NCI-H2227 (cell line): ENCODE results near the gene DAZAP2.

Experiments used
- DNase-seq: peaks from one replicate; lab custom pipeline; 2025; ENCODE audit not compliant: unreplicated experiment; lab: John Stamatoyannopoulos, UW

Gene DAZAP2

GRCh38 chr12:51238510-51239334, at the start of gene DAZAP2:
Gene DAZAP2 (plus strand): TSS chr12:51238826. CDS start chr12:51238908, 82 bp downstream.
- DNase-seq: peak; percentile 93

GRCh38 chr12:51189790-51190355, 48.8 kb upstream of the DAZAP2 start:
- DNase-seq: no peak

DNA sequence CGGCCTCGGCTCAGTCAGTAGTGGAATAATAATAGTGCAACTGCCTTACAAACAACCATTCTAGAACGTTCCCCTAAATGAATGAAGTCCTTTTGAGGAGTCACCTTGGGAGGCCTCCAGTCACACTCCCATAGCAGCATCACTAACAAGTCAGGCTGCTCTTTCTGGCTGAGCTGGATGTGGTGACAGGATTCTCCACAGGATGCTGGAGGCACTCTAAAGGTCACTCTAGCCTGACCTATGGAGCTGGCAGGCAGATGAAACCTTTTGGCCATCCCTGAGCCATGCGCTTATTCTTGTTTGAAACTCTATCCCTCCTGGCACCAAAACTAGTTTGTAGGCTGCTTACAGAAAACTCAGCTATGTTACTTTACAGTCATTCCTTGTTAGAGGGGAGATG, 47.8 kb upstream of the DAZAP2 start:
- DNase-seq: no peak

- no peak for DNase-seq
Observed at GRCh38 chr12:51191516-51192283, 46.9 kb upstream of the DAZAP2 start.

GRCh38 chr12:51192284-51192671, 46.3 kb upstream of the DAZAP2 start:
- no peak for DNase-seq

DNA sequence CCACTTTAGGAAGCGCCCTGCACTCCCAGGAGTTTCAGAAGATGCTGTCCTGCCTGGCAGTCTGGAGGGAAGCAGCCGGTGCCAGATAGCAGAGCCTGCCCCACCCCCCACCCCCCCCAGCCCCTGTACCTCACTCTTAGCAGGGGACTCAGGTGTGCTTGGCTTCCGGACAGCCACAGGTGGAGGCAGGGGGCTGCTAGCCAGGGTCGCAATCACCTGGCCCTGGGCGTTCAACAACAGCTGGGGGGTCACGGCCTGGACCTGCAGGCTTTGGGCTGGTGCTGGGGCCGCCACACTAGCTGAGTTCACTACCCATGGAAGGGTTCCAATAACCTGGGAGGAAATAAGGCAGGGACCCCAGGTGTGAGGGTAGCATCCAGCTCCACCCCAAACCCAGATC, 42.8 kb upstream of the DAZAP2 start:
- no peak for DNase-seq

DNA sequence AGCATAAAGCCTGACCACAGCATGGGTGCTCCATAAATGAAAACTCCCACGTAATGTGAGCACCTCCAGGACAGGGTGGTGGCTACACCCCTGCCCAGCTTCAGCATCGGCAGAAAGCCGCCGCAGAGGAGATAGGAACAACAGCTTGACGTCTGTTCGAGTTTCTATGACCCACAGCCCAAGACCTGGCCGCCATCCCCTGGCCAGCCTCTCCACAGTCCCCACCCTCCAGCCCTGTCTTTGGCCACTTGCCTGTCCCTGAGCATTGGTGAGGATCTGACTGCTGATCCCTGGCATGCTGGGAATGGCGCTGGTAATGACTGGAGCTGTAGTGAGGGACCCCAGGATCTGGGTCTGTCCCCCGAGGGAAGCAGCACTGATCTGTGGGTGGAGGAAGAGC, 42.1 kb upstream of the DAZAP2 start:
- no peak for DNase-seq

DNA sequence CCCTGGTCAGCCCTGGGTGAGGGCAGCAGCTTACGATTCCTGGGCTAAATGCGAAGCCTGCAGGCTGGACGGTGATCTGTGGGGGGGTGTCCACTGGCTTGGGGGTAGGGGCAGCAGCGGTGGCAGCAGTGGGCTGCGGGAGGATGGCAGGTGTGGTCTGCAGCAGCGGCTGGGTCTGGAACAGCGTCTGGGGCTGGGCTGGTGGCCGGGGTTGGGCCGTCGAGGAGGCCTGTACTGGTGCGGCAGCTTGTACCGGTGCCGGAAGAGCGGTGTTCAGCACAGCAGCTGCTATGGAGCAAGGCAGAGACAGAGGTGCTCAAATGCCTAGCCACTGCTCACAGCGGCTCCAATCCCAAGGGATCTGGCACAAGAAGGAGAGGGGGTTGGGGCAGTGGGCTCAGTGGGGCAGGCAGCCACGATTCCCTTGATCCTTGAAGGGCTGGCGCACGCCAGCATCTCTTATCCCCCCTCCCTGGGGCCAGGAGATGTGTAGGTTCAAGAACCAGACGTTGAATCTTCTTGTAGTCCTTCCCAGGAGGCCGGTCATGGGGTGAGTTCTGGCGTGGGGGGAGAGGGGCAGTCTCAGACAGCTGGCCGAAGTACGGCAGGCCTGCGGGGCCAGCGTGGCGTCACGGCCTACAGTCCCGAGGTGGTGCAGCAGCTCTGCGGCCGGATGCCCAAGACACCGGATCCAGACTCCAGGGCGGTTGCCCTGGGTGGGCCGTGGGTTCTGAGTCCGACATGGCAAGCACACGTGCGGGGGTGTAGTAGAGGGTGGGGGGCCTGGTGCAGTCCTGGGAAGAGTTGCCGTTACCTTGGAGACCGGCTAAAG, 40.7 kb upstream of the DAZAP2 start:
- DNase-seq: no peak

DNA sequence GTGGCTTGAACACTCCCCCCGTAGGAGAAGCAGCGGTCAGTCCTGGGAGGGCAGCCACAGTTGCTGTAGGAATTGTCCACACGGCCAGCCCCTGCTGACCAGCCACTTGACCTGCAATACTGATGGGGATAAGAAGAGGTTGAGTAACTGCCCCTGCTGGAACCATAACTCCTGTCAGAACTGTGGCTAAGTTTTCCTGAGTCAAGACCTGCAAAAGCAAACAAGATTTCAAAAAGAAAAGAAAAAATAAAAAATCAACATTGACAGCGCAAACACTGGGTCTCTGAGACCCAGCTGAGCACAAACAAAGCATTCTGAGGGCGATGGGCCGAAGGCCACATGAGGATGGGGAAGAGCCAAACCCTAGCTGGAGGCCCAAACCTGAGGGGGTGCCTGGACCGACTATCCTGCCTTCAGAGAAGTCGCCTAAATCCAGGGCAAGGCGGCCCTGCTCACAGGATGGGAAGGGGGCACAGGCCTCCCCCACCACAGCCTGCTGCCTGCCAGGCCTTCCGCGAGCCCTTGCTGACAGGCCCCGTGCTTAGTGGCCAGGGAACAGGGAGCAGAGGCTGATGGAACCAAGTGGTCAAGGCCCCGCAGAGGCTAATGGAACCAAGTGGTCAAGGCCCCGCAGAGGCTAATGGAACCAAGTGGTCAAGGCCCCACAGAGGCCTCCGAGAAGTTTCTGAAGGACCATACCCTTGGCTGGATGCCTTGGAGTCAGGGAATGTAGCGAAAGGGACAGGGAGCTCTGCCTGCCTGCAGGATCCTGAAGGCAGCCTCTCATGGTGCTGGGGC, 39.9 kb upstream of the DAZAP2 start:
- no peak for DNase-seq

GRCh38 chr12:51199366-51199945, 39.2 kb upstream of the DAZAP2 start:
- no peak for DNase-seq

DNA sequence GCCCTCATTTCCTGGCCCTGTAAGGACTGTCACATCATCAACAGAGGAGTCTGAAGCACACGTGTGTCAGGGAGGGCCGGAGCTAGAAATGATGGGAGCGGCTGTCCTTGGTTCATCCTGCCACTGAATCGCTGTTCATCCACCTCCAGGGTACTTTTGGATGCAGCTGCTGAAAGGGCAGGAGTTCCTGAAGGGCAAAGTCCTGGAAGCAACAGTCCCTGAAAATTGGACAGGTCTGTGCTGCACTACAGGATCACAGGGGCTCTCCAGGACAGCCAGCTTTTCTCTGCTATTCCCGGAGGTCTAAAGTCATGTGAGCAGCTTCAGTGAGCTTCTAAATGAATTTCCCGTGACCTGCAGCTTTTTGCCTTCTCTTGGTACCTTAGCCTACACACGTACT, 38.5 kb upstream of the DAZAP2 start:
- DNase-seq: no peak

- no peak for DNase-seq
Observed at GRCh38 chr12:51200806-51201205, 37.8 kb upstream of the DAZAP2 start.

DNA sequence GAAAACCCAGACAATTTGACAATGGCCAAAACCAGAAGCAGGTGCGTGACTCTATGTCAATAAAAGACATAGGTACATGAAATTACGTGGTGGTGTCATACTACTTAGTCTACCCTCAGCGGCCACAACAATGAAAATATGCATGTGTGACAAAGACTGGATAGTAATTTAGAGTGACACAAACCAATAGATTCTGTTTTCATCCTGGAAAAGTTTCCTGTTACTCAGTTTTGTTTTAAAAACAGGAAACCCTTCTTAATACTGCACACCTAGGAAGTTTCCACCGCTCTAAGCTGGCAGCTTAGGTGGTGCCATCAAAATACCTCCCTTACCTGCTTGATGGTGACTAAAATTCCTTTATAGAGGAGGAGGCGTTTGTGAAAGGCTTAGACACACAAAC, 35.9 kb upstream of the DAZAP2 start:
- DNase-seq: no peak

- no peak for DNase-seq
Observed at GRCh38 chr12:51205350-51205749, 33.3 kb upstream of the DAZAP2 start.

DNA sequence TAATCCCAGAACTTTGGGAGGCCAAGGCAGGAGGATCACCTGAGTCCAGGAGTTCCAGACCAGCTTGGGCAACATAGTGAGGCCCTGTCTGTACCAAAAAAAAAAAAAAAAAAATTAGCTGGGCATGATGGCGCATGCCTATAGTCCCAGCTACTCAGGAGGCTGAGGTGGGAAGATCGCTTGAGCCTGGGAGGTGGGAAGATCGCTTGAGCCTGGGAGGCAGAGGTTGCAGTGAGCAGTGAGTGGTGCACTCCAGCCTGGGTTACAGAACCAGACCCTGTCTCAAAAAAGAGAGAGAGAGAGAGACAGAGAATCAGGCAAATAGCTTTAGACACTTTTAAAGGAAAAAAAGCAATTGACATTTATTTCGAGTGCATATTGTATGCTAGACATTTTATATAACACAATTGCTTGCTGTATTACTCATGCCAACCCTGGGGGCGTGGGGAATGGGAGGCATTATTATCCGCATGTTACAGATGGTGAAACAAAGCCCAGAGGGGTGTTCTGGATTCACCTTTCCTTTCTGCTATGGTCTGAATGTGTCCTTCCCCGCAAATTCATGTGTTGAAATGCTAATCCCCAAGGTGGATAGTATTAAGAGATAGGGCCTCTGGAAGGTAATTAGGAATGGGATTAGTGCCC, 30.5 kb upstream of the DAZAP2 start:
- DNase-seq: no peak

GRCh38 chr12:51209259-51209658, 29.4 kb upstream of the DAZAP2 start:
- no peak for DNase-seq

GRCh38 chr12:51210690-51211395, 27.8 kb upstream of the DAZAP2 start:
- no peak for DNase-seq

DNA sequence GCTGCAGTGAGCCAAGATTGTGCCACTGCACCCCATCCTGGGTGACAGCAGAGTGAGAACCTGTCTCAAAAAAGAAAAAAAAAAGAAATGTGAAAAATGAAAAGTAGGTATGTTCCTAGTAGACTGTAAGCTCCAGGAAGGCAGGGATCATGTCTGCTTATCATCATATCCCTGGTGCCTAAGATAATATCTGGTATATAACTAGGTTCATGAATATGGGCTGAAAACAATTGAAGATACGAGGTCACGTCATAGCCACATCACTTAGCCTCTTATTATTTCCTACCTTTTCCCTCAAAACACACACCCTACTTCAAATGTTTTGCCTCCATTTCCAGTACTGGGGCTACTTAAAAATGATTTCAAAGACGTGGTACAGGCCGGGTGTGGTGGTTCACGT, 23.7 kb upstream of the DAZAP2 start:
- DNase-seq: no peak

DNA sequence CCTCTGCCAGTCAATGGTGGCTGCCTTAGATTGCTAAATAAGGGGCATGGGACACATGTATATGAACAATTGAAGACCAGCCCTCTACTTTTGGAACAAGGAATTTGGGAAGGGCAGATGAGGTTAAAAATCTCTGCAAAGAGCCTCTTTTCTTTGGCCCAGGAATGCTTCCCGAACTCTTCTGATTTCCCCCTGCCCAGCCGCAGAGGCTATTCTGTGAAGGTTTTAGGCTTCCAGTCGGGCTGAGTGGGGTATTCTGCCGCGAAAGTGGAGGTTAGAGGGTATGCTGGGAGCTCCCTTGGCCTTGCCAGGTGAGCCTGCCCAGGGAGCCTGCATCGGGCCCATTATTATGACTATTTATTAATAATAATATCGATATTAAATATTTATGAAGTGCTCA, 22.0 kb upstream of the DAZAP2 start:
- no peak for DNase-seq
